ENCODE measurements around the gene RPS6KA2.

GRCh38 chr6:166654573-166654972, 27.5 kb upstream of the RPS6KA2 start:
- TF ChIP-seq POLR2A (IDR thresholded peaks at IDR 0.05) (no peak), CTCF (IDR thresholded peaks at IDR 0.05) (no peak)

Data from breast epithelium (tissue), 3 donors.